ENCODE data around the gene ARHGAP44.

ARHGAP44 gene

DNA sequence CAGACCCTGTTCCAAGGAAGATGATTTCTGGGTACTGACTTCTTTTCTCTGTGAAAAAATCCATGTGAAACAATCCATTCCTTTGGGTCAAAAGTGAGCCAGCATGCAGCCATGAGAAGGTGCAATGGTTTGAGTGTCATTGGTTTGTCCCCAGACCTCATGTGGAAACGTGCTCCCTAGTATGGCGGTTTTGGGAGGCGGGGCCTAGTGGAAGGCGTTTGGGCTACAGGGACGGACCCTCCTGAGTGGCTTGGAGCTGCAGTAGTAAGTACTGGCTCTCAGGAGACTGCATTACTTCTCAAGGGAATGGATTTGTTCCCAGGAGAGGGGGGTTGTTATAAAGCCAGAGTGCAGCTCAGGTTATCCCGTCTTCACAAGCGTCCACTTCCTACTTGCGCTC lies 209.2 kb downstream of the ARHGAP44 start:
- DNase-seq: no peak

DNA sequence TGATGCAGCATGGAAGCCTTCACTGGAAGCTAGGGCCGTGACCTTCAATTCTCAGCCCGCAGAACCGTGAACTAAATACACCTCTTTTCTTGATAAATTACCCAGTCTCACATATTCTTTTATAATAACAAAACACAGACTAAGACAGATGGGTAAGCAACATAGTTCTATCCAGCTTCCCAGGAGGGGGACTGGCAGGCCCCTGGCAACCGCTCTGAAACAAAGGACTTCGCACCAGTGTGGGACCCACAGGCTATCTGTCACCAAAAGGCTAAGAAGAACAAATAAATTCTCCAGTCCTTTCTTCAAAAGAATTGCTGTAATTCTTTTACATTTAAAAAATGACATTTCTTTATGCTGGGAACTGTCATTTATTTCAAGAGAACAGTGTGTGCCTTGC lies 209.6 kb downstream of the ARHGAP44 start:
- DNase-seq: no peak

DNA sequence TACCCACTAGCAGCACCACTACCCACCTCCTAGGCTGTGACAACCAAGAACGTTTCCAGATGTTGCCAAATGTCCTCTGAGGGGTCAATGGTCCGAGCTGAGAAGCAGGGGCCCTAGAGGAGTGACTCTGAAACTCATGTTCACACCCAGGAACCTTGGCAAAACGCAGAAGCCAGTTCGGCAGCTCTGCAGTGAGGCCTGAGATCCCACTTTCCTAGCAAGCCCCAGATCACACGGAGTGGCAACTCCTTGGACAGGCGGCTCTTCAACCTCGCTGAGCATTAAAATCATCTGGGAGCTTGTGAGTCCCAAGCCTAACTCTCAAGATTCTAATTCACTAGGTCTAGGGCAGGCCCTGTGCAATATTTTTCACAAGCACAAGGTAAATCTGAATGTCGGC lies 211.3 kb downstream of the ARHGAP44 start:
- no peak for DNase-seq

DNA sequence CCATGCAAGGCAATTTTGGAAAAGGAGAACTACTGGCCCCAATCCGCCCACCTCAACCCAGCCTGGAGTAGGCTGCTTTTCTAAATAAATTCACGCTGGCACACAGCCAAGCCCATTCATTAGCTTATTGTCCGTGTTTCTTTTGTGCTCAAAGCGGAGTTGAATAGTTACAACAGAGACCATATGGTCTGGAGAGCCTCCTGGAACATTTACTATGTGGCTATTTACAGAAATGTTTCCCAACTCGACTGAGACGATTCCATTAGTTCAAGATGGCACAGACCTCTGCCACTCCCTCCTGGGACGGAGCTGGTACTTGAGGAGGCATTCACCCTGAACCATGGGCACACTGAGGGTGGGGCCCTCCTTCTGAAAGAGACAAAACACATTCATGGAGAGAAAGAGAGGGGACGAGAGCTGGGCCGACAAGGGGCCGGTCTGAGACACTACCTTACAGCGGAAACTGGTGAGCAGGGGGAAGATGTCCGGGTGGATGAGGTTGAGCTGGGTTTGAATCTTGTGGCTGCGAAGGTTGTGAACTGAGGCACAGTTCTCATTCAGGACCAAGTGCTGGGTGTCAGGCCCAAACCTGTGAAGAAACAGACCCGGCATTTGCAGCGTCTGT lies 212.8 kb downstream of the ARHGAP44 start:
- no peak for DNase-seq

DNA sequence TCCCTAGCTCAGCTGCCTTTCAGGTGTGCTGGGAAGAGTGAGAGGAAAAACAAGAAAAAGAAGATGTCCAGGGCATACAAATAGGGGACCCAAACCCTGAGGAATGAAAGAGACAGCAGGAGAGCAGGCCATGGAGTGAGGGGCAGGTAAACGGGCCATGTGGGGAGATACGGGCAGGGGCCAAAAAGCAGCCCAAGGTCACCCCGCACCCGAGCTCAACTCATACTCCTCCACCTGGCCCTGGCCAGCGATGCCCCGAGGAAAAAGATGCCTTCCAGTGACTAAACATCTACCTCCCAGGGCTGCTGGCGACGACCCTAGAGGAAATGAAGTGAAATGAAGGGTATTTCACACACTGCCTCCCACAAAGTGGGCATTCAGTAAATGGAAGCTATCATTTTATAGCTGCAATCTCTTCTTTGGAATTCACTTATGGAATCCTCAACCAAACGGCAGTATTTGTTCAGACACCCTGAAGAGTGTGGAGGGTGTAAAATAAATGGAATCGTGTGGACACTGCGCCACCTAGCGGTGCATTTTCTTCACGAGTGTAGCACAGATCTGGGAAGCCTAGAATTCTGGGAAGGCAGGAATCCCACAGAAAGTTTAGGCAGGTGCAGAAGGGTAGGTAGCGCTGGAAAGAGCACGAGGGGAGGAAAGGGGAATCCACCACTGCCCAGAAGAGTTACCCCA lies 213.6 kb downstream of the ARHGAP44 start:
- peak; percentile 6 to 31 for DNase-seq

DNA sequence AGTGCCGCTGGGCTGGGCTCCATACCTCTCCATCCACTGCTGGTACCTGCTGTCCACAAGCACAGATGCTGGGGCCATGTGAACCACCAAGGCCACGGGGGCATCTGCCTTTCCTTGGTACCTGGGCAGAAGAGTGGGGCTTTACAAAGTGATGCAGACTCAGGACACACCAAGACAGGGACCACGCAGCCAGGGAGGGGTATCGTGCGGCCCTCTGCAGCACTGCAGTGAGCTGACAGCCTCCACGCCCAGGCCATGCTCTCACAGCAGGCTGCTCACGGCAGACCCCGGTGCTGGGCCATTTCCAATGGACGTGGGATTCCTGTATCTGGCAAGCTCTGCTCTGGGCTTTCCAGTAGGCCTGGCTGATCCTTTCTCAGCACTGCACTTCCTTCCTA lies 214.2 kb downstream of the ARHGAP44 start:
- no peak for DNase-seq

DNA sequence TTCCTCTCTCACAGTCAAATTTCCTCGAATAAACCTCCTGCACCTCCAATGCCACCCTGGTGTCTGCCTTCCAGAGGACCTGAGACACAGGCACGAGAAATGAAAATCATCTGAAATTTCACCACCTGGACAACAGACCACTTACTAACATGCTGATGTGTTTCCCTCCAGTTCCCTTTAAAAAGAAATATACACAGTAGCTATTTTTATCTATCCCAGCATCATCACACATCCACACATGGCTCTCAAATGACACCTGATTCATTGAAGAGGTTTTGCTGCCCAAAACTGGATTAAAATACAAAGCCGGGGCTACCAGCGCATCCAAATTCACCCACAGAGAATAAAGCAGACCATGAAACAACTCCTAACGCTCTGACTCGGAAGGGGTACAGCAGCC lies 214.6 kb downstream of the ARHGAP44 start:
- DNase-seq: no peak

DNA sequence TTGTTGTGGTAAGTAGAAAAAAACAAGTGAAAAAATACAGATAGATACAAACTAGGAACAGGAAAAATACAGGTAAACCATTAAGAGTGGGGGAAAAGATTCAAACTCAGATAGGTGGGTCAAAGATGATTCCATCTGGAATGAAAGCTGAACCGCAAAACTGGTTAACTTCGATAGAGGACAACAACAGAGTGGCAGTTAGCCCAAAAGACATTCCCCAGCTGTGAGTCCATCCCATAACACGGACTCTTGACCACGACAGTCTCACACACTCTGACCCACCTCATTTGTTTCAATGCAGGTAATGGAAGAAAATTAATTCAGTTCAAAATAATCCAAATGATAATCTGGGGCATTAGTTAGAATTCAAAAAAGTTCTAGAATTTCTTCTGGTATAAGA lies 215.0 kb downstream of the ARHGAP44 start:
- DNase-seq: no peak

DNA sequence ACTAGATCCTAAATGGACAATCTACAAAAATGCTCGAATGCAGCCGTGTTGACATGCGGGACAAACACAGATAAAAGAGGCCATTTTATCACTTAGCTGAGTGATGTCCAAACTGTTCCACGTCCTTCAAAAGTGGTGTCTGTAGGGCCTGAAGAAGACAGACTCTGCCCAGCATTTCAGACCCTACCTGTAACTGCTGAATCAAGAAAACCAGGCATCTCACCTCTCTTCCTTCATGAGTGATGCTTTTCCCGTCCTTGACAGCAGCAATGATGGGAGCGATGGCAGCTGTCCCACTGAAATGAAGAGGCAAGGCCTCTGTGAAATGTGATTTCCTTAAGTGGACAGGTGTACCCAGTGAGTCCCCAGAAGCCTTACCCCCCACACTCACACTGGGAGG lies 216.2 kb downstream of the ARHGAP44 start:
- DNase-seq: no peak

DNA sequence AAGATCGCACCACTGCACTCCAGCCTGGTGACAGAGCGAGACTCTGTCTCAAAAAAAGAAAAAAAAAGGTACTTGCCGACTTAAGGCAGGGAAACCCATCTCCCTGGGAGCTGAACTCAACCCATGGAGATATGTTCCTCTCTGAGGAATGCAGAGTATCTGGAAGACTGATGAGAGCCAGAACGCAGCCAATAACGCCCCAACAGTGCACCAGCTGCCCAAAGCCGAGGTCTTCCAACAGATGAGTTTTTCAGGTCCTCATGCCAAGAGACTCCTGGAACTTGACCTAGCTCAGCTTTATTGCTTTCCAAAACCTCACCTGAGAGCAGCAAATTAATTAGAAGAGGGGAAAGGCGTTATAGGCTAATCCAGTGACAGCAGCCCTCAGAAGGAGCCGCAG lies 219.2 kb downstream of the ARHGAP44 start:
- no peak for DNase-seq

DNA sequence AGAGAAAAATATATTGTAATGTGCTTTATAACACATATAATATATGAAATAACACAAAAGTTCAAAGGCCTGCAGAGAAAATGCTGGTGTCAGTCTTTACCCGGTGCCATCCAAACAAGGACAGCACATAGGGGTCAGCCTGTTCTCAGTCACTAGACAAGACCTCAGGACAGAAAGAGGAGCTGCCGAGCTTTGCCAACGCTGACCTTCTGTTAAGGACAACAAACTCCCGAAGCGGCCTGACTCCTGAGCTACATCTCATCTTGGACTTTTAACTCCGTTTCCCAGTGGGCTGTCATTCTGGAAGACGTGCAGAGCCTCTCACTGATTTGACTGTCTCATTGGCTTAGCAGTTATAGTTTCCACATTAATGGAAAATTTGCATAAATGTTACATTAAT lies 221.7 kb downstream of the ARHGAP44 start:
- DNase-seq: no peak

DNA sequence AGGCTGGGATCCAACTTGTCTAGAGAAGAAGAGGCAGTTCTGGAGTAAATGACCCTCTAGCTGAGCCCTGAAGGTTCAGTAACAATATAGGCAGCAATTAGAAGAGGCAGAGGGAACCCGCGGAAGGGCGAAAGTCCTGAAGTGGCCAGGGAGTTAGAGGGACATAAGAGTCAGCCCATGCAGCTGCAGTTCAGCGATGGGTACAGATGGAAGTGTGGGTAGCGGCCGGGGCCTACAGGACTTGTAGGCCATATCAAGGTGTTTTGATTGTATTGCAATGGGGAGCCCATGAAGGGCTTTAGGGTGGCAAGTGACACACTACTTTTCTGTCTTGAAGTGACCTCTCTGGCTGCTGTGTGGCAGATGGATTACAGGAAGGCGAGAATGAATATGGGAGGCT lies 225.5 kb downstream of the ARHGAP44 start:
- DNase-seq: no peak

DNA sequence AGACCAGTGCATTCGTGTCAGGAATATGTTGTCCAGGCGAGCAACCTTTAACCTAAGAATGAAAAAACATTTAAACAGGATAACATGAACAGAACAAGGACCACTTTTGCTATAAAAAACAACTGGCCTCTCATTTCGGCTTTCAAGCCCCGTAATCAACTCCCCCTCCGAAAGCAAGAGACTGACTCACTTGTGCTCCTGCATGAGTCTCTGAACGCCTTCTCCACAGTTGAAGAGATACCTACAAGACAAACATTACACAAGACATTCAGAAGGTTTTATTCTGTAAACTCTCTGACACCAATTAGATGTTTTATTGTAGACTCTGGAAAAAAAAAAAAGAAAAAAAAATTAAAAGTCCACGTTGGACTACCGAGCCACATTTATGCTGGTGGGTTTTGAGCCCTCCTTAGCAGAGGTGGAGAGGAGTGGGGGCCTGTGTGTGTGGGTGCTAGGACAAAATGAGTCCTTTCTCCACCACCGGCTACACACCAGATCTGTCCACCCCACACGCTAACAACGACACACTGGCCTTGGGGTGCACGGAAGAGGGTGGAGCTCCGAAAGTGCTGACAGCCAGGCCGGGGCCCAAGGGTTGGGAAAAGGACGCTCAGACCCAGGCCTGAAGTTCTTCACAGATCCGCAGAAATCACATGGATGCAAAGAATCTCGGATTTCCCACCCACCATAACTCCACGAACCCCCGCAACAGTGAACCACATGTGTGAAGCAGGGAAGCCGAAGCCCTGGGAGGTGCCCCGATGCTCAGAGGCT lies 227.8 kb downstream of the ARHGAP44 start:
- no peak for DNase-seq

DNA sequence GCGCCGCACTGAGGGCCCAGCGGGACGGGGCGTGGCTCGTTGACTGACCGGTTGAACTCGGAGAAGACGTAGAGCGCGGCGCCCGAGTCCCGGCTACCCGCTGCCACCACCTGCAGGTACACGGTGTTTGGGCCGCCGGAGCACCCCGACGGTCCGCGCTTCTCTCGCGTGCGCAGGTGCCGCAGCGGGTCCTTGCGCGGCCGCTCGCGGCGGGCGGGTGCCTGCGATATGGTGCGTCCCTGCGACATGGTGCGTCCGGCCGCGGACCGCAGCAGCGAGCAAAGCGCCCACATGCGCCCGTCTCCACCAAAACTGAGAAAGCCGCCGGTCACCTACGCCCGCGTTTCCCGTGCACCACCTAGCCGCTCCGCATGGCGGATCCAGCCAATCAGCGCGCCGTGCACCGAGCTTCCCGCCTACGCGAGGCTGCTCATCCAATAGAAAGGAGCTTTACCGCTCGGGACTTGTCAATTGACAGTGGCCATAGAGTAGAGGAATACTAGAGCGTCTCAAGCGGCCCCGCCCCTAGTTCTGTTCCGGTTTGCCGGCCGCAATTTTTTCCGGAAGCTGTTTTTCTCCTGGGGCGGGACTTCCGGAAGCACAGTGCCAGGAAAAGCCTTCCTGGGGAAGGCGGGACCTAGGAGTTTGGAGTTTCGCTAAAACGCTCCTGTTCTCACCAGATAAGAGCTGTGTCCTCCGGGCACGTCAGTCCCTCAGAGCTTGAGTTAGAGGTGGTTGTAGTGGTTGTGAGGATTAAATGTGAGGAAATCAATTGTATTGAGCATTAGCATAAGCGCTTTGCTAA lies 228.6 kb downstream of the ARHGAP44 start, which contains the start of gene ELAC2:
ELAC2 (minus strand) TSS at position 373 of the 805 bp plus-strand sequence; CDS start at position 293, 80 bp downstream.
- DNase-seq: peak; percentile 97 to 98

DNA sequence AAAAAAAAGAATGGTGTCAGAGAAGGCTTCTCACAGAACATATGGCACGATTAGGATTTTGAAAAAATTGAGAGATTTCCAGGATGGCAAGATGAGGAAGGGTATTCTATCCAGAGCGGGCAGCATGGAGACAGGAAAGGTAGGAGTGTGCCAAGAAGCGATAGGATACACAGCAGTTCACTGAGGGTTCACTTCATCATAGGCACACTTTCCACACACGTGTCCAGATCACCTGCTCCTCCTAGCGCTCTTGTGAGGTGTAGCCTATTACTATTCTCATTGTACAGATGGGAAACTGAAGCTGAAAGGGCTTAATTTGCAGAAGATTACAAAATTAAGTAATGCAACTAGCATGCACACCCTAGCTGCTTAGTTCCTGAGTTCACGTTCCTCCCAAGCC lies 234.7 kb downstream of the ARHGAP44 start:
- DNase-seq: no peak

DNA sequence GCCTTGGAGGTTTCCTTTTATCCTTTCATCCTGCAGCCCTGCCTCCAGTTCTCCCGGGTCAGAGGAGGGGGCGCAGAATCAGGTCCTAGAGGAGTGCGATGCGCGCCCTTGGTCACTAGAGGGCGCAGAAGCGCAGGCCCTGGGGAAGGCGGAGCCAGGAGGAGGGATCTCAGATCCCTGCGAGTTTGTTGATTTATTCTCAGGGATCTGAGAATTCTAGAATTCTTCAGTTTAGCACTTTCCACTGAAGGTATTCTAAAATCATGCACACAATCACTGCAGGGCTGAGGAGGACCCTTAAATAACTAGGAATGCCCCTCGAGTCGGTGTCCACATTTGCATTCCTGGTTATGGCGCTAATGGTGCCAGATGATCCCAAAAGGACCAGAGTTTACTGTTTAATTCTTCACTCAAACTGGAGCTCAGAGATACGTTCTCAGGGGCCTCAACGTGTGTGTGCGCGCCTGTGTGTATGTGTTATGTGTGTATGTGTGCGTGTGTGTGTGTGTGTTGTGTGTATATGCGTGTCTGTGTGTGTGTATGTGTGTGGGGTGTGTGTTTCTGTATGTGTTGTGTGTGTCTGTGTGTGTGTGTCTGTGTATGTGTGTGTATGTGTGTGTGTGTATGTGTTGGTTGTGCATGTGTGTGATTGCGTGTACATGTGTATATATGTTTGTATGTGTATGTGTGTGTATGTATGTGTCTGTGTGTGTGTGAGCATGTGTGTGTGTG lies 235.4 kb downstream of the ARHGAP44 start:
- peak; percentile 58 to 69 for DNase-seq

DNA sequence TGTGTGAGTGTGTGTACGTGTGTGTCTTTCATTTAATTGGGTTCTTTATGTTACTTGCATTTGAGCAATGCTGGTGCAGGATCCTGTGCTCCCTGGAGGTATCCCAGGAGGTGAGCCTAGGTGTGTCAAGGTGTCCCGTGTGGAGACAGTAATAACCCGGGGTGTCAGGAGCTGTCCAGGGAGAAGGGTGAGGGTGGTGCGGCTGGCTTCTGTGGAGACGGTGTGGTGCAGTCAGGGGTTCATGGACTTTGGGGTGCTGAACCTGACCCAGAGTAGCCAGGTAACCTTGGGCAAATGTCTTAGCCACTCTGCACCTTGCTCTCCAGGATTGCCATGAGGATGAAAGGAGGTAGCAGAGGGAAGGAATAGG lies 235.9 kb downstream of the ARHGAP44 start:
- no peak for DNase-seq

DNA sequence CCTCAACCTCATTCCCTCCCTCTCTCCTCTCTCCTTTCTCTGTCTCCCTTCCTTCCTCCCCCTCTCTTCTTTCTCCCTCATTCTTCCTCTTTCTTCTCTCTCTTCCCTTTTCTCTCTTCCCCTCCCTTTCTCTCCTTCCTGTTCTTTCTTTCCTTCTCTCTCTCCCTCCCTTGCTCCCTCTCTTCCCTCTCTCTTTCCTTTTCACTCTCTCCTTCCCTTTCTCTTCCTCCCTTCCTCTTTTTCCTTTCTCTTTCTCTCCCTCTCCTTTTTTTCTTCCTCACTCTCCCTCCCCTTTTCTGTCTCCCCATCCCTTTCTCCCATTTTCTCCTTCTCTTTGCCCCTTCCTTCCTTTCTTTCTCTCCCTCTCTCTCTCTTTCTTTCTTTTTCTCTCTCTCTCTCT lies 236.4 kb downstream of the ARHGAP44 start:
- DNase-seq: no peak

DNA sequence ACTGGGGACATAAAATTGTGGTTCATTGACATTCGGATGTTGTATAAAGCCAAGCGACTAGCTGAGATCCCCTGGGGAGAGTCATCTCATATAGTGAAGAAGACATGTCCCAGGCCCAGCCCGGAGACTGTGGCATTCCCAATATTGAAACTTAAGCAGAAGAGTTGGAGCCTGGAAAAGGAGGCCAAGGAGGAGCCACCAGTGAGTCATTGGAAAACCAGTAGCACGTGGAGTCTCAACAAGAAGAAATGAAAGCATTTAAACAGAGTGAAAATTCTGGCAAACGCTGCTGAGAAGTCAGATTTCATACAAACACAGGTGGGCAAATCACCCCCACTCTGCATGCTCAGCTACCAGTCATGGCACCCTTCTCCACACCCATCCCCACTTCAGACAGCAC lies 237.9 kb downstream of the ARHGAP44 start:
- no peak for DNase-seq

DNA sequence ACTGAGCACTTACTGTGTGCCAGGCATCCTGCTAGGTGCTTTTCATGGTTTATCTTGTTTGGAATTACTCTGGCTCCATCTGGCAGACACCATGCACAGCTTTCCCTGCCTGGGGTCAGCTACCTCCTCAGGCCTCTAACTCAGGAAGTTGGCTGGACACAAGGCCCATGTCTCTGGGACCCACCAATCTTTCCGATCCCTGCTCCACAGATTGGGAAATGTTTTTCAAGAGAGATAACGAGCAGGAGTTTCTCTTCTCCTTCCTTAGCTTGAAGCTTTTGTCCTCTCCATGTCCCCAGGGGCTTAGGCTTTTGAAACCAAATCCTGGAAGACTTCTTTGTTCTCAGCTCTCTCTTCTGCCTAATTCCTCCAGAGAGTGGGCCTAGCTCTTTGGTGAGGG lies 240.0 kb downstream of the ARHGAP44 start:
- DNase-seq: no peak

DNA sequence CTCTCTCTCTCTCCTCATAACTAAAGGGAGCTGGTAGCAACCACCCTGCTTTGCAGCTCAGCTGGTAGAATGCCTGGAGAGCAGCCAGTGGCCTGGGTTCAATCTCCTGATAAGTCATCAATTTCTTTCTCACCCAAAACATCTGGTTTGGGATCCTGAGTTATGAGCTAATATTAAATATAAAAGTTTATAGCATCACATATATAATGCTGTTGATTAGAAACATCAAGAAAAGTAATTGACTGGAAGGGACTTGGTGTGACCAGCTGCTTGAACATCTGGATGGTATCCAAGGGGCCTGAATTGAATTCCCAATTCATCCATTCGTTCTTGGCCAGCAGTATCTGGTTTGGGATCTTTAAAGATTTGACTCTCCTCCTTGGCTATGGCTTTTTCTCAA lies 240.8 kb downstream of the ARHGAP44 start:
- no peak for DNase-seq

DNA sequence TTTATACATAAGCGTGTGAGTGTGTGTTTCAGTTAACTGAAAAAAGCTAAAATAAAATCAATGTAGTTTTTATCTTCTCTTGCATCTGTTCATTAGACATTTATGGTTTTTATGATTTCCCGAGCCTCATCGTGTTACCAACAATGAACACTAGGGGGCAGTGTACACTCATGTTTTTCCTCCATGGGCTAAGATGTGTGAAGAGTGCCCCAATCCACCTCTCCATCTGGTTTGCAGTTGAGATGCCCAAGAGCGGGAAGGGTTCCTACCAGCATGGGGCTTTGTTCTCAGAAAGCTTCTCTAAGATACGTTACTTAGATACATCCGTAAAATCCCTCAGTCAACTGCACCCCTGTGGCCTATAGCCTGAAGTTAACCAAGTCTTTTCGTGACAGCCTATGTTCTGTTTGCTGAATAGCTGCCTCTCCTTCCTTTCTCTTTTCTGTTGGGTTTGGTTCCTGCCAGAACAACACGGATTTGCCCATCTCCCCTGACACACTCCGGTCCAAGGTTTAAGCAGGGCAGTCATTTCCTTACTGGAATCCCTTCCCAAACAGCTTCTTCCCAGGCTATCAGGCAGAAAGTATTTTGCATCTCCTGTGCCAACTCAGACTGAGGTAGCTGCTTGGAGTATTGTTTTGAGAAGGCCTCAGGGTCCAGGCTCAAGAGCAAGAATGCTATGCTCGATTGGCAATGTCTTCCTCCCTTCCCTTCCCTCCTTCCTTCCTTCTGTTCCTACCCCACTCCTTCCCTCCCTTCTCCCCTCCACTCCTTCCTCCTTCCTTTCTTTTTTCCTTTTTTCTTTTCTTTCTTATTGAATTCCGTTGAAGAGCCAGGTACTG lies 241.4 kb downstream of the ARHGAP44 start:
- peak; percentile 29 to 65 for DNase-seq

Measured in CD4-positive, alpha-beta T cell treated with Interleukin-1 beta for 1 hour (primary cell).